Mesothelial cell of epicardium (in vitro differentiated cells): Measurements from ENCODE around the gene FXN. TPM values are rescaled to one million over a fixed set of nuclear protein-coding genes. Genes with fewer than 3 reads are reported as not detected.

ENCODE experiments used
- DNase-seq, 2 experiments: peaks; one replicate each; pipeline ENCODE4 v3.0.0; 2021; ENCODE audit warnings: low spot score in 2 of 2; ENCODE audit not compliant: unreplicated experiment in 2 of 2
- H3K27ac Mint-ChIP-seq: 2 replicates; pipeline ENCODE4 v1.8.0; 2021; ENCODE audit warnings: mixed read lengths
- H3K27me3 Mint-ChIP-seq: 2 replicates; pipeline ENCODE4 v1.8.0; 2021; ENCODE audit warnings: low read depth, mixed read lengths
- H3K36me3 Mint-ChIP-seq: 2 replicates; pipeline ENCODE4 v1.8.0; 2021; ENCODE audit warnings: mixed read lengths
- H3K4me1 Mint-ChIP-seq: 2 replicates; pipeline ENCODE4 v1.8.0; 2021; ENCODE audit warnings: mixed read lengths
- H3K4me3 Mint-ChIP-seq: 2 replicates; pipeline ENCODE4 v1.8.0; 2021; ENCODE audit warnings: mild to moderate bottlenecking, moderate library complexity, mixed read lengths
- H3K9me3 Mint-ChIP-seq: 2 replicates; pipeline ENCODE4 v1.8.0; 2021; ENCODE audit warnings: mixed read lengths
- CTCF ChIP-seq: fragments of 200-600 bp; sonication (generic); IDR thresholded peaks from one replicate; pipeline ENCODE4 v1.5.0; 2021; ENCODE audit warnings: antibody characterized with exemption; ENCODE audit not compliant: unreplicated experiment
- total RNA-seq: library from RNA; stranded (reverse); gene quantifications from 3 replicates; pipeline ENCODE4 v1.2.1, GENCODE V29; 2021

The FXN gene
- total RNA-seq, 1 donor from 2014 or later = 20.8 TPM

- peak overlapping the region; percentile 1 for H3K27ac Mint-ChIP-seq
These were observed 43.0 kb downstream of the FXN start for GRCh38 chr9:69078581-69078980.

GRCh38 chr9:69079186-69079585, 43.6 kb downstream of the FXN start:
- Mint-ChIP-seq H3K4me1 (peaks cover 8% of the 10 kb centered on the region), H3K27me3 (no peaks in the 10 kb centered on the region), H3K36me3 (peaks cover 7% of the 10 kb centered on the region), H3K9me3 (peaks cover 12% of the 10 kb centered on the region), H3K27ac (no peak overlapping the region), H3K4me3 (no peak overlapping the region)
- no peak for TF ChIP-seq CTCF
- no peak for DNase-seq

More at GRCh38 chr9:69078581-69078980, 43.0 kb downstream of the FXN start:
- peaks cover 8% of the 10 kb centered on the region for H3K4me1 Mint-ChIP-seq
- H3K36me3 Mint-ChIP-seq = peaks cover 7% of the 10 kb centered on the region
- H3K27me3 Mint-ChIP-seq = no peaks in the 10 kb centered on the region
- DNase-seq = no peak
- no peak for TF ChIP-seq CTCF
- H3K9me3 Mint-ChIP-seq = peaks cover 12% of the 10 kb centered on the region
- H3K4me3 Mint-ChIP-seq = no peak overlapping the region

- peaks cover 8% of the 10 kb centered on the region for H3K4me1 Mint-ChIP-seq
- H3K9me3 Mint-ChIP-seq = peaks cover 12% of the 10 kb centered on the region
- TF ChIP-seq CTCF = no peak
- H3K27me3 Mint-ChIP-seq = no peaks in the 10 kb centered on the region
- DNase-seq = no peak
- no peak overlapping the region for H3K27ac Mint-ChIP-seq
- no peak overlapping the region for H3K4me3 Mint-ChIP-seq
- peaks cover 7% of the 10 kb centered on the region for H3K36me3 Mint-ChIP-seq
These were observed 45.7 kb downstream of the FXN start for GRCh38 chr9:69081261-69081660.

- Mint-ChIP-seq H3K27me3 (no peaks in the 10 kb centered on the region), H3K9me3 (peaks cover 15% of the 10 kb centered on the region), H3K27ac (no peak overlapping the region), H3K36me3 (peaks cover 7% of the 10 kb centered on the region), H3K4me1 (peaks cover 6% of the 10 kb centered on the region), H3K4me3 (no peak overlapping the region)
- no peak for TF ChIP-seq CTCF
- DNase-seq = no peak
These were observed 47.8 kb downstream of the FXN start for GRCh38 chr9:69083321-69083720.

GRCh38 chr9:69085569-69086283, 50.2 kb downstream of the FXN start:
- H3K27me3 Mint-ChIP-seq = no peaks in the 10 kb centered on the region
- H3K27ac Mint-ChIP-seq = no peak overlapping the region
- H3K4me1 Mint-ChIP-seq = peaks cover 15% of the 10 kb centered on the region
- peaks cover 9% of the 10 kb centered on the region for H3K36me3 Mint-ChIP-seq
- TF ChIP-seq CTCF = no peak
- no peak for DNase-seq
- H3K4me3 Mint-ChIP-seq = no peak overlapping the region
- peaks cover 15% of the 10 kb centered on the region for H3K9me3 Mint-ChIP-seq

- H3K27ac Mint-ChIP-seq = no peak overlapping the region
These were observed 50.8 kb downstream of the FXN start for GRCh38 chr9:69086312-69086711.

More at GRCh38 chr9:69086312-69086711, 50.8 kb downstream of the FXN start:
- TF ChIP-seq CTCF = no peak
- H3K9me3 Mint-ChIP-seq = peaks cover 10% of the 10 kb centered on the region
- peaks cover 18% of the 10 kb centered on the region for H3K4me1 Mint-ChIP-seq
- no peak for DNase-seq
- H3K36me3 Mint-ChIP-seq = peaks cover 6% of the 10 kb centered on the region
- no peaks in the 10 kb centered on the region for H3K27me3 Mint-ChIP-seq
- H3K4me3 Mint-ChIP-seq = no peak overlapping the region
